ENCODE data around the gene TECPR2. TPM values are rescaled to one million over a fixed set of nuclear protein-coding genes. Genes with fewer than 3 reads are reported as not detected.
"Not testable (repeated sequence)": the region's sequence is repeated elsewhere in the genome, so short reads cannot be mapped to it uniquely, and the experiment has no call there.

The TECPR2 gene
- total RNA-seq, 1 donor from 2014 or later, result 38.1 TPM

- DNase-seq (ENCODE audit: low spot score), result no peak
Observed at GRCh38 chr14:102333795-102334705, 28.7 kb upstream of the TECPR2 start.

- DNase-seq (ENCODE audit: low spot score), result no peak
Observed at GRCh38 chr14:102335163-102335562, 27.6 kb upstream of the TECPR2 start.

GRCh38 chr14:102338724-102339123 lies 24.0 kb upstream of the TECPR2 start:
- no peak for DNase-seq (ENCODE audit: low spot score)

- DNase-seq (ENCODE audit: low spot score), result no peak
Observed at GRCh38 chr14:102341566-102341965, 21.2 kb upstream of the TECPR2 start.

GRCh38 chr14:102342238-102342637 lies 20.5 kb upstream of the TECPR2 start:
- DNase-seq (ENCODE audit: low spot score), result no peak

- no peak for DNase-seq (ENCODE audit: low spot score)
Observed at GRCh38 chr14:102344084-102344483, 18.7 kb upstream of the TECPR2 start.

- no peak for DNase-seq (ENCODE audit: low spot score)
Observed at GRCh38 chr14:102344485-102344884, 18.3 kb upstream of the TECPR2 start.

GRCh38 chr14:102345232-102345631 lies 17.5 kb upstream of the TECPR2 start:
- DNase-seq (ENCODE audit: low spot score), result no peak

- no peak for DNase-seq (ENCODE audit: low spot score)
Observed at GRCh38 chr14:102346645-102347044, 16.1 kb upstream of the TECPR2 start.

GRCh38 chr14:102348376-102348775 lies 14.4 kb upstream of the TECPR2 start:
- no peak for DNase-seq (ENCODE audit: low spot score)

- DNase-seq (ENCODE audit: low spot score), result peak; percentile 18
Observed at GRCh38 chr14:102351023-102351422, 11.7 kb upstream of the TECPR2 start.

- DNase-seq (ENCODE audit: low spot score), result not testable (repeated sequence)
Observed at GRCh38 chr14:102351593-102351992, 11.1 kb upstream of the TECPR2 start.

GRCh38 chr14:102352213-102352612 lies 10.5 kb upstream of the TECPR2 start:
- no peak for DNase-seq (ENCODE audit: low spot score)

GRCh38 chr14:102353126-102353619 lies 9.6 kb upstream of the TECPR2 start:
- no peak for DNase-seq (ENCODE audit: low spot score)

- no peak for DNase-seq (ENCODE audit: low spot score)
Observed at GRCh38 chr14:102356280-102356679, 6.5 kb upstream of the TECPR2 start.

GRCh38 chr14:102359341-102359740 lies 3.4 kb upstream of the TECPR2 start:
- DNase-seq (ENCODE audit: low spot score), result no peak

GRCh38 chr14:102360388-102360787 lies 2.4 kb upstream of the TECPR2 start:
- no peak for DNase-seq (ENCODE audit: low spot score)

GRCh38 chr14:102362084-102362483 lies 657 bp upstream of the TECPR2 start:
- DNase-seq (ENCODE audit: low spot score), result no peak

- peak; percentile 16 for DNase-seq (ENCODE audit: low spot score)
Observed at GRCh38 chr14:102363182-102363943, 622 bp downstream of the TECPR2 start.

- DNase-seq (ENCODE audit: low spot score), result no peak
Observed at GRCh38 chr14:102370305-102370809, 7.6 kb downstream of the TECPR2 start.

- no peak for DNase-seq (ENCODE audit: low spot score)
Observed at GRCh38 chr14:102371361-102371760, 8.6 kb downstream of the TECPR2 start.

GRCh38 chr14:102373110-102373509 lies 10.4 kb downstream of the TECPR2 start:
- DNase-seq (ENCODE audit: low spot score), result no peak

Measured in mucosa of gallbladder (tissue), 1 donor.